Measurements from ENCODE around the gene MICAL3.
"Not testable (repeated sequence)": the region's sequence is repeated elsewhere in the genome, so short reads cannot be mapped to it uniquely, and the experiment has no call there.

MICAL3 gene

DNA sequence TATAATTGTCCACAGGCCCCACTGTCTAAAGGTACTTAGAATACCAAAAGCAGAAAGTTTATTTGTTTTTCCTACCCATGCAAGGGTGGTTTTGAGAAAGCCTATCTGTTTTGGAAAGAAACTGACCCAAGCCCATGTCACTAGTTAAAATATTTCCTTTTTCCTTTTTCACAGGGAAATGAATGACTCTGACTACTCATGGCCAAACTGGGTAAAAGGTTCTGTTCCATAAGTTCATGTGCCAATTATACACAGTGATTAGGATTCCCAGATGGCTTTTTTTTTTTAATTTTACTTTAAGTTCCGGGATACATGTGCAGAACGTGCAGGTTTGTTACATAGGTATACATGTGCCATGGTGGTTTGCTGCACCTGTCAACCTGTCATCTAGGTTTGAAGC, 31.4 kb downstream of the MICAL3 start:
- not testable (repeated sequence) for DNase-seq

DNA sequence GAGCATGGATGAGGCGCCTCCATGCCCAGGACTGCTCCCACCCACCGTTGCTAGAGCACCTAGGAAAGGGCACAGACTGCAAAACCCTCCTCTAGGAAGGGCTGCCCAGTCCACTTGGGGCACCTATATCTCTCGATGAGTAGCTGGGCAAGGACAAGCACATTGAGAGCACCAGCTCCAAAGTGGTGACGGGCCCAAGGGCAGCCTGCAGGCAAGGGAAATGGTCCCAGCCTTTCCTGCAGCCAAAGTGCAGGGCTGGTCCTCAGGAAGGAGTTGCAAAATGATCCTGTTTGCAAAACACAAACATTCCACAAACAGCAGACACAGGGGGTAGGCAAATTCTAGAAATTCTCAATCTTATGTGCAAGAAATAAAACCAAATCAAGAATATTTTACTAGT, 32.4 kb downstream of the MICAL3 start:
- not testable (repeated sequence) for DNase-seq

DNA sequence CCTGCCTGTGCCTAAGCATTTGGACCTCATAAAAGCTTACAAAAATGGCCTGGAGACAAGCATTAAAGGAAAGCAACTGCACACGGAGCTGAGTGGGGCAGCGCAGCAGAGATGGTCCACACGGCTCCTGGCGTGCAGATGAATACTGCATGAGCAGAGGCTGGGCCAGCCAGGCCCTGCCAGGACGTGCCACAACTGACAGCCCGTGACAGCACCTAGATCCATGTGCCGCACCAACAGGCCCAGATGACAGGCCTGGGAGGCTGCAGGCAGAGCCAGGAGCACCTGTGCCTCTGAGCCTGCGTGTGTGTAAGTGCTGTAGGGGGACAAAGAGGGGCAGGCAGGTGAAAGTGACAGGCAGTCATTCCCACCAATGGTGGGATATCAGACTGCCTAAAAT, 33.4 kb downstream of the MICAL3 start:
- DNase-seq, result no peak

DNA sequence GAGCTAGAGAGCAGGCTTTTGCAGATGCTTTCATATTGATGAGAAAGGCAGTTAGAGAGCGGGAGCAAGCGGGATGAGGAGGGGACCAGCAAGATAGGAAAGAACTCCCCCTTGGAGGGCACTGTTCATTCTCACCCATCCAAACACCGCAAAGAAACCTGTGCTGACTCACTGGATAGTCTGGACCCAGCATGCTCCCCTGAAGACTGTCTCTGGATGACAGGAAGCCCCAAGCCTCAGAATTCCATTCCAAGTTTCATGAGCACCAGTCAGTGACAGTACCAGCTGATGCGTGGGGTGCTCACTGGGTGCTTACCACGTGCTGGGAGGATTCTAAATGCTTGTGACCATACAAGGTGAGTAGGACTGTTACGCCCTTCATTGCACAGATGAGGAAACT, 34.2 kb downstream of the MICAL3 start:
- no peak for DNase-seq

DNA sequence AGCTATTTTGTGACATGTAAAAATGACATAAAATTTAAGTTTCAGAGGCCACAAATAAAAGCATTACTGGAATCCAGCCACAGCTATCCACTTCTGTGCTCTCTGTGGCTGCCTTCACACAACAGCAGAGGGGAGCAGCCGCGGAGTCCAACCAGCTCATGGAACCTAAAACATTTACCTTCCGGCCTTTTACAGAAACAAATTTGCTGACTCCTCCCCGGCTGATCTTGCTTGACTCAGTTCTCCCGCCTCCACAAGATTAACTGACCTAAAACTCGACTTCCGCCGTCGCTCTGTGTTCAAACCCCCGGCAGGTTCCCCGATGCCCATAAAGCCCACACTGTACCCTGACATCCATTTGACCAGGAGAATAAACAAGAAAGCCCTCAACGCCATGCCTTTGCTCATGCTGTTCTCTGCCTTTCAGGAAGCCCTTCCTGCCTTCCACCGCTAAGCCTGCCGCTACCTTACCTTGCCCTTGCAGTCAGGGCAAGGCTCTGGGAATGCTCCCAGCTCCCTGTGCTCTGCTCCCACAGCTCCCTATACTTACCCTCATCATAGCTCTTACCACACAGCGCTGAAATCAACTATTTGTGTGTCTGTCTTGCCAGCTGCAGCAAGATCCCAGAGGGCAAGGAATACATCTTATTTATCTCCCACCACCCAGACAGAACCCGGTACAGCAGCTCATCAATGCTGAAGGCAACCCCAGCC, 35.4 kb downstream of the MICAL3 start:
- no peak for DNase-seq

DNA sequence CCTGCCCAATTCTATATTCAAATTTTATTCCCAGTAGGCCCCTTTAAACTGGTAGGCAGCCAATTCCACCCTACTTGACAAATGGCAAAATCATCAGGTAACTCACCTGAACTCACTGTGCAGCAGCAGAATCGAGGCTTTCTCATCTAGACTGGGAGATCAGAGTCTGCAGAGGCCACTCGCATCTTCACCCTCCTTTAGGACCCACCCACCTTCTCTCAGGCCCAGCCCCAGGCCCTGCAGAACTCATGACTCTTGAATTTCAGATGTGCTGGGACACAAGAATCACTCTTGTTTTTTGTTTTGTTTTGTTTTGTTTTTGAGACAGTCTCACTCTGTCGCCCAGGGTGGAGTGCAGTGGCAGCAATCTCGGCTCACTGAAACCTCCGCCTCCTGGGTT, 38.8 kb downstream of the MICAL3 start:
- no peak for DNase-seq

DNA sequence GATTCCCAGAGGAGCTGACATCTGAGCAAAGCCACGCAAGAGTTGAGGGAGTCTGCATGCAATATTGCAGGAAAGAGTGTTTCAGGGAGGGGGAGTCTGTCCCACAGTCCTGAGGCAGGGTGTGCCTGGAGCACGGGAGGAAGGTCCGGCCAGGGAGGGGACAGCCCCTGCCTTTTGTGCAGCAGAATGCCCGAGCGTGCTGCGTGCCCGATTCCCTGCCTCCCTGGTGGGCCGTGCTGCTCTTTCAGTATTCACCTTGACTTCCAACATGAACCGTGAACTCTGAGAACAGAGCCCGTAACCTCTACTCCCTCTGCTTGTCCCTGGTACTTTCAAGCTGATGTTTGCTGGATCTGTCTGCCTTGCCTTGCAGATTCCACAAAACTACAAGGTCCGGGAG, 39.3 kb downstream of the MICAL3 start:
- not testable (repeated sequence) for DNase-seq

DNA sequence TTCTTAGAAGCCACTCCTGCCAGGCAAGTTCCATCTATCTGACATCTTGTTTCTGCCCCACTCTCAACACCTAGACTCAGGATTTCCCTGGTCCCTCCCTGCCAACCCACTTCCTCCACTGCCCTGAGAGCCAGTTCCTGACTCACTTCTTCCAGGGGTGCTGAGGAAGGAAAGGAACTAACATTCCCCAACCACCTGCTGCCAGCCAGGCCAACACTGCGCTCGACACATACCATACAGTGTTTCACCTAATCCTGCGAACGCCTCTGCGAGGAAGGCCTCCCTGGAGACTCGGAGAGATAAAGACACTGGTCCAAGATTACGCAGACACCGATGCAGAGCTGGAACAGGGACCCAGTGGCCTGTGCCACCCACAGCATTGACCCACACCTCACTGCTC, 40.2 kb downstream of the MICAL3 start:
- DNase-seq, result no peak

DNA sequence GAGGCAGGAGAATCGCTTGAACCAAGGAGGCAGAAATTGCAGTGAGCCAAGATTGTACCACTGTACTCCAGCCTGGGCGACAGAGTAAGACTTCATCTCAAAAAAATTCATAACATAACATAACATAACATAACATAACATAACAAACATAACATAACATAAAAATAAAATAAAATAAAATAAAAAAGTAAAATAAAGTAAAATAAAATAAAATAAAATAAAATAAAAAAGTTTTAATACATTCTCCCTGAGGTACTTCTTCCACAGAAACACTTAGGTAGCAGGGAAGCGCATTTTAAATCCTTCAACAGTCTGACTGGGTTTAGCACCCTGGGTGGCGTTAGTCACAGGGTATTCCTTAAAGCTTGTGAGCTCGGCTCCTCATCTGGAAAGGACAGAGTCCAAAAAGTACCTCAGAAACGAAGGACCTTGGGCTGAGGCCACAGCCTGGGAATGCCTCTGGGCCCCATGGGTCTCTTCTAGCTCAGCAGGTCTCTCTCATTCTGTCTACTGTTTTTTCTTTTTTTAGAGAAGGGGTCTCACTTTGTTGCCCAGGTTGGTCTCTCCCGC, 41.7 kb downstream of the MICAL3 start:
- DNase-seq, result no peak

DNA sequence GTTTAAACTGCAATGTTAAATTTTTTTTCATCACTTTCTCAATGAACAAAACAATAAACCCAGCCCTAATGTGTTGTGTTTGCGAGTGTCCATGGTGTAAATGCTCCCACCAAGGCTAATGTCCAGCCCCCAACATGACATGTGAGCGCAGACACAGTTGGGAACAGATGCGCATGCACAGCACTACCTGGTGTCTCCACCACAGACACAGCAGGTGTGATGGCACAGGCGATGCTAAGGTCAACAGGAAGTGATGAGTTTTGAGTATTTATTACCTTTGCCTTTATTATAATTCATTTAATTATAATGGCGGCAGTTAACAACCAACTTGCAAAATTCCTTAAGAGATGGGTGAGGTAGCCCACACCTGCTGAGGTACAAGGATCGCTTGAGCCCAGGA, 42.9 kb downstream of the MICAL3 start:
- no peak for DNase-seq

DNA sequence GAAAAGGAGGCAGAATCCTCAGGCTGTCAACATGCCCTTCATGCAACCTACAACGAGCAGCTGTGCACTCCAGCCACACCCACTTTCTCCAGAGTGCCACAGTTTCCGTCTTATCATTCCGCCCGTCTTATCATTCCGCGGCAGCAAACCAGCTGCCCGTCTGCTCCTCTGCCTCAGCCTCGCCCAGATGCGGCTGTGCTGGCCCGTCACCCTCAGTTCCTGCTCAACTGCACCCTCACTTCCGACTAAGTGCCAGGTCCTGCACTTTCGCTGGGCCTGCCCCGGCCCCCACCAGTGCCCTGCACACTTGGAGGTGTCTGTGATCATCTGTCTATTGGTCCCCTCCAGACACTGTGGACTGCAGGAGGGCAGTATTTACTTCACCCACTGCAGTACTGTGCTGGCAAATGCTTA, 43.7 kb downstream of the MICAL3 start:
- DNase-seq, result peak in 2 of 3 donors; percentile 24 to 34

DNA sequence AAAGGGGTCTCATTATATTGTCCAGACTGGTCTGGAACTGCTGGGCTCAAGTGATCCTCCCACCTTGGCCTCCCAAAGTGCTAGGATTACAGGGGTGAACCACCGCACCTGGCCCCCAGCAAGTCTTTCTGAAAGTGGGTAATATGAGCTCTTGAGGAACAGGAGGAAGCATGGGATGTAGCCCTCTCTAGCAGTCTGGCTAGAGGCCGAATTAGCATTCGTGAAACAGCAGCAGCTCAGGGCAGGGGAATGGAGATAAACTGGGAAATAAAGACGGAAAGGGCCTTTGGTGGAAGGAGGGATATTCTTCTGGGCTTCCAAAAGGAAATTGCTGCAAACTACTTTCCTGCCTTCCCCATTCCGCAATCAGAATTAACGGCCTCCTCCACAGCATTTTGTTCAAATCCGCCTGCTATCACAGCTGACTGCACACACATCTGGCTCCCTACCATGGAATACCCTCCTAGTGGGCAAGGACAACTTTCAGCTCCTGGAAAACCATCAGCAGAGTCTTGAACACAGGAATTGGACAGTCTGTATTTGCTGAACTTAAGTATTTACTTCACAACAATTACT, 44.3 kb downstream of the MICAL3 start:
- DNase-seq, result no peak

DNA sequence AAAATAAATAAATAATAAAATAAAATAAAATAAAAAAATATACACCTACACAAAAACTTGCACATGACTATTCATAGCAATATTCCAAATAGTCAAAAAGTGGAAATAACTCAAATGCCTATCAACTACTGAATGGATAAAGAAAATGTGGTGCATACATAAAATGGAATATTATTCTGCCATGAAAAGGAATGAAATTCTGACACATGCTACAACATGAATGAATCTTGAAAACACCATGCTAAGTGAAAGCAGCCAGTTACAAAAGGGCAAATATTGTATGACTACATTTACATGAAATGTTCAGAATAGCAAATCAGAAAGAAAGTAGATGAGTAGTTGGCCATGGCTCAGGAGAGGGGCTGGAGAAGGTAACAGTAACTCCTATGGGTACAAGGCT, 46.3 kb downstream of the MICAL3 start:
- DNase-seq, result no peak

DNA sequence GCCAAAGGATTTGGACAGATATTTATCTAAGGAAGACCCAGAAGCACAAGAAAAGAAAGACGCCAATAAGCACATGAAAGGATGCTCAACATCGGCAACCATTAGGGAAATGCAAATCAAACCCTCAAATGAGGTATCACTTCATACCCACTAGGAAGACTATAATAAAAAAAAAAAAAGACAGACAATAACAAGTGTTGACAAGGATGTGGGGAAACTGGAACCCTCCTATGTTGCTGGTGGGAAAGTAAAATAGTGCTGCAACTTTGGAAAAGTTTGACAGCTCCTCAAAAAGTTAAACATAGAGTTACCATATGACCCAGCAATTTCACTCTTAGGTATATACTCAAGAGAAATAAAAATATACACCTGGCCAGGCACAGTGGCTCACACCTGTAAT, 47.0 kb downstream of the MICAL3 start:
- no peak for DNase-seq

DNA sequence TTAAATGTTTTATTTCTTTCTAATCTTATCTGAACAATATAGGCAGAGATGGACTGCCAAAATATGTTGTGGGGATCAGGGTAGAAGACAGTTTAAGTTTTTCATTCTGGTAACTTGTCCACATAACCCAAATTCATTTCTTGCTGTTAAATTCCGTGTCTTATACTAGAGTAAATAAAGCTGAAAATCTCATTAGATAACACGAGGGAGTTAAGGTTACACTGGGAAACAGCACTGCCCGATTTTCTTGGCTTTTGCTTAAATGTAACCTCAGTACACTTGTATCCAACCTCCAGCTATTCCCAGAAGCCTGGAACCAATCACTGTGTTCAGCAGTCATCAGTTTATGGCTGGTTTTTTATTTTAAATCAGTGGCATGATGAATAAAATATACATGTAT, 48.2 kb downstream of the MICAL3 start:
- no peak for DNase-seq

DNA sequence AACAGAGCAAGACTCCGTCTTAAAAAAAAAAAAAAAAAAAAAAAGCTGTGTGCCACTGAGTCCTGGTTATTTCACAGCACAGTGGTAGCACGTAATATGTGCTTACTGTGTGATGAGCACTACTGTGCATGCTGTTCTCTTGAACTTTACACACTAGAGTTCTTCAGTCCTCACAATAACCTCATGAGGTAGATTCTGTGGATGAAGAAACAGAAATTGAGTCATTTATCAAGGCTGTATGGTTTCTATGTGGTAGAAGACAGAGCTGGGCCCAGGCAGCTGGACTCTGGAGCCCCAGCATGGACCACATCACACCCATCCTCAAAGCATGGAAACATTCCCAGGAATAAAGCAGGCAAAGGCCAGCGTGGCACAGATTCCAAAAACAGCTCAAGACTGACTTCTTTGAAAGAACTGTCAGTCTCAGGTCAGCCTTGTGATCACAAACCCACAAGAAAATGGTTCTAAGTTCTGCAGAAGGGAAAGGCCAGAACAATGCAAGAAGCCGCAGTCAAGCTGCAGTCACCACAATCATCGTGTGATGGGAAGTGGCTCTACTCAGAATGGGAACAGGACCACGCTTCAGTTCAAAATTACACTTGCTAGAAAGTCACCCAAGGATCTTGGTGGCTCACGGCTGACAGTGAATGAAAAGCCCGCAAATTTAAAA, 49.5 kb downstream of the MICAL3 start:
- peak; percentile 40 to 56 (median 48) for DNase-seq

DNA sequence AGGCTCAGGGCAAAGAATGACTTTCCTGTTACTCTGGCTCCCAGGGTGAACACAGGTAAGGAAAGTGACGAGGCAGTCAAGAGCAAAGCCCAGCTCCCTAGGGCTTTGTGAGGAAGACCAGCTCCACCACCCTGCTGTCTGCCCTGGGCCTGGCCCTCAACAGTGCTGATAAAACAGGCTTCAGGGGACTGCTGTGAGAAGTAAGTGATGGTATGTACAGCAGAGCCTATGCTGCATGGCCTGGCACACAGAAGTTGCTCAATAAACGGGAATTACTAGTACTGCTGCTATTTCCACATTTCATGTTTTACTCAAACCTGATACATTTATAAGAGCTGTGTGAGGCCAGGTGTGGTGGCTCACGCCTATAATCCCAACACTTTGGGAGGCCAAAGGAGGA, 50.3 kb downstream of the MICAL3 start:
- no peak for DNase-seq

DNA sequence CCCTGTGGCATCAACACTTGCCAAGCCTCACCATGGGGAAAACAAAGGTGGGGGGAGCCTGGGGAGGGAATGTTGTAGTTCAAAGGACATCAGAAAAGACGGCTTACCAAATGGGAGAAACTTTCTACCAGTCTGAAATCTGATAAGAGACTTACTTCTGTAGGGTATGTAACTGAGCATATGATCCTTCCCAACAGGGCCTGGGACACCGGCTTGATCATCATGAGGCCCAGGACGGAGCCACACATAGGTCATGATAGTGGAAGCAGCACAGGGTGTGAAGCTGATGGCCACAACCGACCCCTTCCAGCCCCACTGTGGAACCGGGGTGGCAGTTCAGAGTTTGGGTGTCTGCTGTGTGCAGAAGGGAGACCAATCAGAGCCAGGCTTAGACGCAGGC, 51.1 kb downstream of the MICAL3 start:
- no peak for DNase-seq

DNA sequence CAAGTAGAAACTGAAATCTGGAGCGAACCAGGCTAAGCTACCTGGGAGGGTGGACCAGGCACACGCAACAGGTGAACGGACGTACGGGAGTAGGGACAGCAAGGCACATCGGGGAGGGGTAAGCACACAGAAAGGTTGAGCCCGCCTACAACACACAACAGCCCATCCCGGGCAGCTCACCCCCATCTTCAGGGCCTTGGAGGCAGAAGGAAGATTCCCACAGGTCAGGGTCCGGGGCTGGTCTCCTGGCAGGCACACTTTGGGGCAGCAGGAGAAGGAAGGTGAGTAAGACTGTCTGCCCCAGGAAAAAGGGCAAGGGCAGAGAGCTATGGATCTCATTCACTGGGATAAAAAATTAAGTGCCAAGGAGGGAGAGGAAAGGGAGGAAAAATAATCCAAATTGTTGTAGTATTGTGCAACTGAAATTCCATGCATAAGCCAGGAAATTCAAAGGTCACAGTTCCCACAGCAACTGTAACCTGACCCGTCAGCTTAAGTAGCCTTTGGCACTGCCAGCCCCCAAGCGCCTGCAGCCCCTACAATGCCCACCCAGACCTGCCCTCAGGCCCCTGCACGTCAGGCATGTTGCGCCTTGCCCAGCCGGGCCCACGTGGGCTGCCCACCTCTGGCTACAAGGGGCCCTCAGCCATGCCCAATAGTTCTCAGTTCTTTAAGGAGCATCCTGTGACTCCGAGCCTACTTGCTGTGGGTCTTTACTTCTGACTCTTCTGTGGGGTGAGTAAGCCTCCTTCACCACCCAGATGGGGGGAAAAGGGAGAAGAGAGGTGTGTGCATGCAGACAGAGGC, 51.8 kb downstream of the MICAL3 start:
- DNase-seq, result no peak

DNA sequence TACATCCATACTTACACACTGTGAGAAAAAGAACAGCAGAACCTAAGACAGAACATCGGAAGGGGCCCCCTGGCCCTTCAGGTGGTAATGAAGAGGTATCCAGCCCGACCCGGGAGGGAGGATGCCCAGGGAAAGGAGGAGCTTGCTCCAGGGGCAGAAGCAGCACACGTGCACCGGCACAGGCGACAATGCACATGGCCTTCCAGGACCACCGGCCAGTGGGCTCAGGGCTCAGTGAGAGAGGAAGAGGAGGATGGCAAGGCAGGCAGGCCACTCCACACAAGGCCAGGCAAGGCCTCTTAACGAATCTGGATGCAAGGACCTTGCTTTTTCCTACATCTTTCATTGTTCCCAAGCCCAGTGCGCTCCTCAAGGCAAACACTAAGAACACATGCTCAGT, 52.6 kb downstream of the MICAL3 start:
- DNase-seq, result no peak

DNA sequence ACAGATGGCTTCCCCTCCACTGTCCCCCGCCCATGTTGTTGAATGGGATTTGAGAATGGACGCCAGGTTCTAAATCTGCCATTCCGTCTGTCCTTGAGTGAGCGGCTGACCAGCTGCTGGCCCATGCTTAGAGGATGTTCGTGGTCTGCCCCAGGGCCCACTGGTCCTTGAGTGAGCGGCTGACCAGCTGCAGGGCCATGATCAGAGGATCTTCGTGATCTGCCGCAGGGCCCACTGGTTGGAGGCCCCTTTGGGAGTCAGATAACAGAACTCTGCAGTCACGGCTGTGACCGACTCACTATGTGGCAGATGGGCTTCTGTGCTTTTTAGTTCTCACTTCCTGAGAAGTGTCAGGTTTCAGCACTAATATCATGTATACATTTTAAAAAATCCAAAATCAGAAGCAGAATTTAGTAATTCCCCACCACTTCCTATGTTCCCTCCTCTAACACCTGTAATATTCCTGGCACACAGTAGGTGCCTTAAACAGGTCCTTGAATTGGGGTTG, 54.1 kb downstream of the MICAL3 start:
- no peak for DNase-seq

DNA sequence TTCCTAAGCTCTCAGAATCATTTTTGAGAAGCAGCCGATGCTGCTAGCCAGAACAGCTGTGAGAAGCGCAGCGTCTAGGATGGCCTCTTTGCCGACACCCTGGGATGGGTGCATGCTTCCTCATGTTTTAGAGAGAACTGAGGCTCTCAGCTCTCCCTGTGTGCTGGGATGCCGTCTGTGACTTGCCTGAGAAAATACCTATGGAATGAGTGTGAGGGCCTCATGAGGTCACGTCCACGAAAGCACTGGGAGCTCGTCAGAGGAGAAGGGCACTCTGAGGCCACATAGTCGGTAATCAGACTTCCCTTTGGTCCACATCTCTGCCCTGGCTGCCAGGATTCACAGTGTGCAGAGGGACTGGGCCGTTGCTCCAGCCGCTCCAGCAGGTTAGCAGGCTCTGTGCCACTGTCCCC, 54.7 kb downstream of the MICAL3 start:
- no peak for DNase-seq

DNA sequence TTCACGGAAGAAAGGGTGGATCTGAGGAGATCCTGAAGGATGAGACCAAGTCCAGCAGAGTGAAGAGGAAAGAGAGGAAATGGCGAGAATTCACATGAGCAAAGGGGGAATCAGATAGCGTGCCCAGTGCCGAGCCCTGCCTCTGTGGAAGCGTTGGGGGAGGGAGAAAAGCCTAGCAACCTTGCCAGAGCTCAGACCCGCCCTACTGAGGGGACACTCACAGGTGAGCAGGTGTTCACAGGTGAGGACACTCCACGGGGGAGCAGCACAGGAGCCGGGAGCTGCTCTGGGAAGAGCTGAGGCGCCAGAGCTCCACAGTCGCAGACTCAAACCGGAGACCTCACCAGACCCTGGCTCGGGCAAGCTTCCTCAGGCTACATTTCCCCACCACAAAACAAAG, 56.2 kb downstream of the MICAL3 start:
- no peak for DNase-seq

Data from suppressor macrophage treated with lipopolysaccharide for 1 hour (primary cell).